Esophagus (tissue), 2 donors: ENCODE data around the gene HOXA5. TPM values are rescaled to one million over a fixed set of nuclear protein-coding genes. Genes with fewer than 3 reads are reported as not detected.

ENCODE experiments used
- H3K27ac ChIP-seq, 2 donors: one replicate each; pipeline ENCODE4 v1.5.1; 2013; ENCODE audit warnings: low read depth in 2 of 2, mild to moderate bottlenecking in 2 of 2, inconsistent platforms in 1 of 2, low read length in 1 of 2, moderate library complexity in 1 of 2
- H3K27me3 ChIP-seq, 2 donors: one replicate each; pipeline ENCODE4 v1.6.1; 2013; ENCODE audit warnings: low read length in 2 of 2, control low read depth in 1 of 2, mild to moderate bottlenecking in 1 of 2; ENCODE audit not compliant: insufficient read depth in 2 of 2, control insufficient read depth in 1 of 2
- H3K36me3 ChIP-seq, 2 donors: one replicate each; pipeline ENCODE4 v1.6.1; 2013; ENCODE audit warnings: low read length in 1 of 2; ENCODE audit not compliant: control insufficient read depth in 2 of 2, insufficient read depth in 2 of 2
- H3K4me1 ChIP-seq, 2 donors: one replicate each; pipeline ENCODE4 v1.6.1; 2013; ENCODE audit warnings: low read length in 1 of 2; ENCODE audit not compliant: control insufficient read depth in 2 of 2, insufficient read depth in 2 of 2
- H3K4me3 ChIP-seq, 2 donors: one replicate each; pipeline ENCODE4 v1.5.1; 2013; ENCODE audit warnings: low read length in 2 of 2, mild to moderate bottlenecking in 2 of 2, low read depth in 1 of 2, moderate library complexity in 1 of 2
- H3K9me3 ChIP-seq, 2 donors: one replicate each; pipeline ENCODE4 v1.6.1; 2013; ENCODE audit warnings: mild to moderate bottlenecking in 2 of 2, low read depth in 1 of 2, low read length in 1 of 2, moderate library complexity in 1 of 2; ENCODE audit not compliant: control insufficient read depth in 2 of 2, insufficient read depth in 1 of 2
- WGBS, 2 donors: extraction: QIAGEN DNeasy Blood & Tissue Kit; methylation state at CpG; one replicate each; pipeline ENCODE4 v1.1.7; 2013; 5-methylcytosine and 5-hydroxymethylcytosine counted together
- polyA plus RNA-seq, 2 donors: library from polyadenylated mRNA; stranded (reverse); fragments of 200-250 nt; gene quantifications; one replicate each; pipeline ENCODE4 v1.2.3, GENCODE V29; 2013
- donor health status: healthy with polysubstance abuse.
- donor health status: Bipolar disorder and iron deficiency.

Gene HOXA5
- polyA plus RNA-seq, result 1 to 10 TPM; 1.7 to 3.5 TPM

GRCh38 chr7:27143023-27143949, at the start of gene HOXA5:
Gene HOXA5 (minus strand): TSS chr7:27143681. CDS start chr7:27143607, 74 bp downstream.
- Histone ChIP-seq H3K27ac (peak within 1 kb of the TSS; percentile 94 to 95), H3K9me3 (no peaks in the 10 kb centered on the region), H3K27me3 (peaks cover 0 to 2% of the 10 kb centered on the region in 2 donors), H3K4me3 (peak within 1 kb of the TSS; percentile 76 to 82), H3K36me3 (no peaks in the 10 kb centered on the region), H3K4me1 (peaks cover 3% of the 10 kb centered on the region in 2 donors)
- 18% methylated on average over 63 to 86 of the region's 86 CpGs for WGBS, 2 donors

GRCh38 chr7:27192546-27193334, 49.3 kb upstream of the HOXA5 start:
- peaks cover 18 to 22% of the 10 kb centered on the region in 2 donors for H3K4me1 ChIP-seq
- no peak overlapping the region for H3K27ac ChIP-seq
- no peaks in the 10 kb centered on the region for H3K36me3 ChIP-seq
- H3K27me3 ChIP-seq, result peaks cover 28 to 59% of the 10 kb centered on the region in 2 donors
- peaks cover 0 to 2% of the 10 kb centered on the region in 2 donors for H3K9me3 ChIP-seq
- WGBS, 2 donors, result 3% methylated on average over 75 to 78 of the region's 78 CpGs
- peak overlapping the region; percentile 18 to 37 for H3K4me3 ChIP-seq

- WGBS, 2 donors, result 15 to 16% methylated on average over 42 of the region's 42 CpGs
- Histone ChIP-seq H3K27ac (no peak overlapping the region), H3K27me3 (peaks cover 26 to 61% of the 10 kb centered on the region in 2 donors), H3K9me3 (peaks cover 0 to 2% of the 10 kb centered on the region in 2 donors), H3K4me3 (peak overlapping the region; percentile 18 to 37), H3K4me1 (peaks cover 20 to 23% of the 10 kb centered on the region in 2 donors), H3K36me3 (no peaks in the 10 kb centered on the region)
These were observed 48.5 kb upstream of the HOXA5 start for GRCh38 chr7:27191833-27192545.

GRCh38 chr7:27191161-27191731, 47.8 kb upstream of the HOXA5 start:
- WGBS, 2 donors, result 38 to 49% methylated on average over 15 of the region's 15 CpGs
- Histone ChIP-seq H3K36me3 (no peaks in the 10 kb centered on the region), H3K27ac (no peak overlapping the region), H3K9me3 (peaks cover 0 to 2% of the 10 kb centered on the region in 2 donors), H3K27me3 (peaks cover 26 to 65% of the 10 kb centered on the region in 2 donors), H3K4me1 (peaks cover 20 to 23% of the 10 kb centered on the region in 2 donors), H3K4me3 (no peak overlapping the region)

GRCh38 chr7:27189997-27190748, 46.7 kb upstream of the HOXA5 start:
- 40 to 52% methylated on average over 7 of the region's 7 CpGs for WGBS, 2 donors

GRCh38 chr7:27189295-27189996, 46.0 kb upstream of the HOXA5 start:
- Histone ChIP-seq H3K27ac (no peak overlapping the region), H3K36me3 (no peaks in the 10 kb centered on the region), H3K4me3 (no peak overlapping the region), H3K4me1 (peaks cover 23 to 30% of the 10 kb centered on the region in 2 donors), H3K27me3 (peaks cover 13 to 74% of the 10 kb centered on the region in 2 donors), H3K9me3 (peaks cover 0 to 6% of the 10 kb centered on the region in 2 donors)
- WGBS, 2 donors, result 12 to 20% methylated on average over 22 of the region's 22 CpGs

More at GRCh38 chr7:27189997-27190748, 46.7 kb upstream of the HOXA5 start:
- Histone ChIP-seq H3K27me3 (peaks cover 21 to 75% of the 10 kb centered on the region in 2 donors), H3K9me3 (peaks cover 0 to 2% of the 10 kb centered on the region in 2 donors), H3K36me3 (no peaks in the 10 kb centered on the region), H3K4me1 (peaks cover 23% of the 10 kb centered on the region in 2 donors), H3K27ac (no peak overlapping the region), H3K4me3 (no peak overlapping the region)

GRCh38 chr7:27188386-27189294, 45.2 kb upstream of the HOXA5 start:
- H3K9me3 ChIP-seq, result peaks cover 0 to 6% of the 10 kb centered on the region in 2 donors
- peaks cover 23 to 30% of the 10 kb centered on the region in 2 donors for H3K4me1 ChIP-seq
- no peaks in the 10 kb centered on the region for H3K36me3 ChIP-seq
- H3K27ac ChIP-seq, result no peak overlapping the region
- H3K4me3 ChIP-seq, result peak overlapping the region; percentile 11 to 17
- 9% methylated on average over 49 of the region's 49 CpGs for WGBS, 2 donors
- peaks cover 10 to 80% of the 10 kb centered on the region in 2 donors for H3K27me3 ChIP-seq
